Measurements from ENCODE around the gene ABLIM3. TPM values are rescaled to one million over a fixed set of nuclear protein-coding genes. Genes with fewer than 3 reads are reported as not detected.

ABLIM3 gene
- total RNA-seq, 2 experiments from 2014 or later, result not detected

- no peaks in the 10 kb centered on the region for H3K36me3 Mint-ChIP-seq (ENCODE audit: low read depth)
- no peak for ATAC-seq
Measured at GRCh38 chr5:149217803-149218155, 76.5 kb downstream of the ABLIM3 start.

GRCh38 chr5:149219584-149219983 lies 78.3 kb downstream of the ABLIM3 start:
- no peak for ATAC-seq
- CTCF ChIA-PET, result no interaction called here
- no peak for DNase-seq
- no peak overlapping the region for H3K4me3 Mint-ChIP-seq
- no peaks in the 10 kb centered on the region for H3K9me3 Mint-ChIP-seq (ENCODE audit: insufficient read depth)
- no peaks in the 10 kb centered on the region for H3K36me3 Mint-ChIP-seq (ENCODE audit: low read depth)
- H3K4me1 Mint-ChIP-seq (ENCODE audit: low read depth), result no peaks in the 10 kb centered on the region
- H3K27me3 Mint-ChIP-seq (ENCODE audit: low read depth), result peaks cover 3% of the 10 kb centered on the region
- POLR2A ChIA-PET, result no interaction called here
- no peak overlapping the region for H3K27ac Mint-ChIP-seq

More at GRCh38 chr5:149217803-149218155, 76.5 kb downstream of the ABLIM3 start:
- Mint-ChIP-seq H3K9me3 (ENCODE audit: insufficient read depth) (no peaks in the 10 kb centered on the region), H3K27me3 (ENCODE audit: low read depth) (peaks cover 2% of the 10 kb centered on the region), H3K4me3 (no peak overlapping the region), H3K27ac (no peak overlapping the region), H3K4me1 (ENCODE audit: low read depth) (no peaks in the 10 kb centered on the region)
- DNase-seq, result no peak
- ChIA-PET CTCF (no interaction called here), POLR2A (no interaction called here)

GRCh38 chr5:149220750-149221149 lies 79.5 kb downstream of the ABLIM3 start:
- ATAC-seq, result no peak
- CTCF ChIA-PET, result no interaction called here

GRCh38 chr5:149221326-149221725 lies 80.0 kb downstream of the ABLIM3 start:
- ChIA-PET CTCF (no interaction called here), POLR2A (no interaction called here)
- H3K4me3 Mint-ChIP-seq, result no peak overlapping the region
- H3K4me1 Mint-ChIP-seq (ENCODE audit: low read depth), result no peaks in the 10 kb centered on the region
- ATAC-seq (no peak), DNase-seq (no peak)
- no peaks in the 10 kb centered on the region for H3K36me3 Mint-ChIP-seq (ENCODE audit: low read depth)
- no peaks in the 10 kb centered on the region for H3K9me3 Mint-ChIP-seq (ENCODE audit: insufficient read depth)
- H3K27ac Mint-ChIP-seq, result no peak overlapping the region
- H3K27me3 Mint-ChIP-seq (ENCODE audit: low read depth), result peaks cover 4% of the 10 kb centered on the region

More at GRCh38 chr5:149220750-149221149, 79.5 kb downstream of the ABLIM3 start:
- DNase-seq, result no peak
- Mint-ChIP-seq H3K4me1 (ENCODE audit: low read depth) (no peaks in the 10 kb centered on the region), H3K27me3 (ENCODE audit: low read depth) (peaks cover 3% of the 10 kb centered on the region), H3K36me3 (ENCODE audit: low read depth) (no peaks in the 10 kb centered on the region), H3K27ac (no peak overlapping the region), H3K4me3 (no peak overlapping the region), H3K9me3 (ENCODE audit: insufficient read depth) (no peaks in the 10 kb centered on the region)
- POLR2A ChIA-PET, result no interaction called here

- ChIA-PET CTCF (no interaction called here), POLR2A (no interaction called here)
- DNase-seq (no peak), ATAC-seq (no peak)
- no peak overlapping the region for H3K4me3 Mint-ChIP-seq
- no peaks in the 10 kb centered on the region for H3K36me3 Mint-ChIP-seq (ENCODE audit: low read depth)
- H3K4me1 Mint-ChIP-seq (ENCODE audit: low read depth), result no peaks in the 10 kb centered on the region
- H3K27me3 Mint-ChIP-seq (ENCODE audit: low read depth), result peaks cover 5% of the 10 kb centered on the region
- no peak overlapping the region for H3K27ac Mint-ChIP-seq
- no peaks in the 10 kb centered on the region for H3K9me3 Mint-ChIP-seq (ENCODE audit: insufficient read depth)
Measured at GRCh38 chr5:149221731-149222342, 80.5 kb downstream of the ABLIM3 start.

- ATAC-seq, result no peak
- no peaks in the 10 kb centered on the region for H3K4me1 Mint-ChIP-seq (ENCODE audit: low read depth)
- H3K36me3 Mint-ChIP-seq (ENCODE audit: low read depth), result no peaks in the 10 kb centered on the region
- POLR2A ChIA-PET, result no interaction called here
- DNase-seq, result no peak
- CTCF ChIA-PET, result interaction anchor here (0.9 kb wide), 1 partner anchor 46 kb away, joined by 3 read pairs; no protein-coding TSS in a partner anchor
- no peak overlapping the region for H3K4me3 Mint-ChIP-seq
- H3K27me3 Mint-ChIP-seq (ENCODE audit: low read depth), result peaks cover 5% of the 10 kb centered on the region
- no peaks in the 10 kb centered on the region for H3K9me3 Mint-ChIP-seq (ENCODE audit: insufficient read depth)
- no peak overlapping the region for H3K27ac Mint-ChIP-seq
Measured at GRCh38 chr5:149223081-149223848, 82.0 kb downstream of the ABLIM3 start.

GRCh38 chr5:149224282-149224681 lies 83.0 kb downstream of the ABLIM3 start:
- POLR2A ChIA-PET, result no interaction called here
- no peak for DNase-seq
- Mint-ChIP-seq H3K9me3 (ENCODE audit: insufficient read depth) (no peaks in the 10 kb centered on the region), H3K27me3 (ENCODE audit: low read depth) (peaks cover 7% of the 10 kb centered on the region), H3K27ac (no peak overlapping the region), H3K4me3 (no peak overlapping the region), H3K4me1 (ENCODE audit: low read depth) (no peaks in the 10 kb centered on the region), H3K36me3 (ENCODE audit: low read depth) (no peaks in the 10 kb centered on the region)
- no peak for ATAC-seq
- CTCF ChIA-PET, result no interaction called here

- ChIA-PET POLR2A (no interaction called here), CTCF (no interaction called here)
- H3K36me3 Mint-ChIP-seq (ENCODE audit: low read depth), result no peaks in the 10 kb centered on the region
- H3K4me3 Mint-ChIP-seq, result no peak overlapping the region
- no peaks in the 10 kb centered on the region for H3K9me3 Mint-ChIP-seq (ENCODE audit: insufficient read depth)
- DNase-seq, result no peak
- H3K4me1 Mint-ChIP-seq (ENCODE audit: low read depth), result no peaks in the 10 kb centered on the region
- H3K27me3 Mint-ChIP-seq (ENCODE audit: low read depth), result peaks cover 15% of the 10 kb centered on the region
- no peak for ATAC-seq
- no peak overlapping the region for H3K27ac Mint-ChIP-seq
Measured at GRCh38 chr5:149227168-149227826, 86.0 kb downstream of the ABLIM3 start.

- no peak overlapping the region for H3K27ac Mint-ChIP-seq
- ATAC-seq (no peak), DNase-seq (no peak)
- H3K9me3 Mint-ChIP-seq (ENCODE audit: insufficient read depth), result no peaks in the 10 kb centered on the region
- no peaks in the 10 kb centered on the region for H3K36me3 Mint-ChIP-seq (ENCODE audit: low read depth)
- peaks cover 19% of the 10 kb centered on the region for H3K27me3 Mint-ChIP-seq (ENCODE audit: low read depth)
- ChIA-PET CTCF (interaction anchor here (0.7 kb wide), 1 partner anchor 19 kb away, joined by 3 read pairs; no protein-coding TSS in a partner anchor), POLR2A (no interaction called here)
- no peaks in the 10 kb centered on the region for H3K4me1 Mint-ChIP-seq (ENCODE audit: low read depth)
- no peak overlapping the region for H3K4me3 Mint-ChIP-seq
Measured at GRCh38 chr5:149228618-149229297, 87.5 kb downstream of the ABLIM3 start.

GRCh38 chr5:149229298-149229937 lies 88.1 kb downstream of the ABLIM3 start:
- no peak overlapping the region for H3K4me3 Mint-ChIP-seq
- H3K27me3 Mint-ChIP-seq (ENCODE audit: low read depth), result peaks cover 23% of the 10 kb centered on the region
- H3K27ac Mint-ChIP-seq, result no peak overlapping the region
- no peaks in the 10 kb centered on the region for H3K4me1 Mint-ChIP-seq (ENCODE audit: low read depth)
- DNase-seq (no peak), ATAC-seq (no peak)
- no peaks in the 10 kb centered on the region for H3K9me3 Mint-ChIP-seq (ENCODE audit: insufficient read depth)
- ChIA-PET POLR2A (no interaction called here), CTCF (interaction anchor here (1.5 kb wide), 1 partner anchor 88 kb away, joined by 5 read pairs; the partner anchor contains the start of gene ABLIM3)
- H3K36me3 Mint-ChIP-seq (ENCODE audit: low read depth), result no peaks in the 10 kb centered on the region

GRCh38 chr5:149235841-149236240 lies 94.5 kb downstream of the ABLIM3 start:
- POLR2A ChIA-PET, result no interaction called here
- Mint-ChIP-seq H3K36me3 (ENCODE audit: low read depth) (no peaks in the 10 kb centered on the region), H3K27me3 (ENCODE audit: low read depth) (peaks cover 31% of the 10 kb centered on the region), H3K4me1 (ENCODE audit: low read depth) (peaks cover 9% of the 10 kb centered on the region), H3K27ac (no peak overlapping the region), H3K9me3 (ENCODE audit: insufficient read depth) (no peaks in the 10 kb centered on the region), H3K4me3 (no peak overlapping the region)
- CTCF ChIA-PET, result no interaction called here
- no peak for DNase-seq
- no peak for ATAC-seq

Measured in activated CD8-positive, alpha-beta T cell treated with anti-CD3 and anti-CD28 coated beads, Interleukin-2, amount 10 ng/mL, durations not matched to agents 7 days and 5 days (primary cell).